ENCODE results near the gene PDE6G. TPM values are rescaled to one million over a fixed set of nuclear protein-coding genes. Genes with fewer than 3 reads are reported as not detected.

Gene PDE6G
- total RNA-seq, 2 donors from 2014 or later = not detected

GRCh38 chr17:81608082-81608481, 48.3 kb downstream of the PDE6G start:
- H3K4me3 ChIP-seq = no peak overlapping the region
- no peak for TF ChIP-seq CTCF (IDR thresholded peaks at IDR 0.05)
- TF ChIP-seq POLR2A (IDR thresholded peaks at IDR 0.05) = no peak
- intact Hi-C loops (cut with DNase I) = no loop called here
- H3K4me1 ChIP-seq = no peaks in the 10 kb centered on the region
- no peak overlapping the region for H3K27ac ChIP-seq
- no peaks in the 10 kb centered on the region for H3K27me3 ChIP-seq
- ATAC-seq (no peak), DNase-seq (no peak)
- H3K9me3 ChIP-seq = no peaks in the 10 kb centered on the region
- 96 to 98% methylated on average over 4 of the region's 4 CpGs for WGBS, 2 donors
- peaks cover 4 to 31% of the 10 kb centered on the region in 2 donors for H3K36me3 ChIP-seq (replicated peaks in 1 of 2; ENCODE audit: insufficient read depth in 1 of 2, low read depth in 2 of 2)

GRCh38 chr17:81607431-81607830, 48.9 kb downstream of the PDE6G start:
- ATAC-seq = no peak
- Histone ChIP-seq H3K36me3 (replicated peaks in 1 of 2; ENCODE audit: insufficient read depth in 1 of 2, low read depth in 2 of 2) (peaks cover 4 to 28% of the 10 kb centered on the region in 2 donors), H3K4me3 (no peak overlapping the region), H3K9me3 (no peaks in the 10 kb centered on the region), H3K27ac (no peak overlapping the region), H3K27me3 (no peaks in the 10 kb centered on the region), H3K4me1 (no peaks in the 10 kb centered on the region)
- 71 to 74% methylated on average over 6 of the region's 6 CpGs for WGBS, 2 donors
- no peak for DNase-seq
- intact Hi-C loops (cut with DNase I) = no loop called here
- TF ChIP-seq POLR2A (IDR thresholded peaks at IDR 0.05) = no peak
- no peak for TF ChIP-seq CTCF (IDR thresholded peaks at IDR 0.05)

GRCh38 chr17:81603846-81604610, 52.3 kb downstream of the PDE6G start:
- TF ChIP-seq CTCF (IDR thresholded peaks at IDR 0.05) (no peak), POLR2A (IDR thresholded peaks at IDR 0.05) (no peak)
- 72 to 75% methylated on average over 10 to 11 of the region's 11 CpGs for WGBS, 2 donors
- ATAC-seq (no peak), DNase-seq (no peak)
- H3K27me3 ChIP-seq = no peaks in the 10 kb centered on the region
- no peak overlapping the region for H3K4me3 ChIP-seq
- no peak overlapping the region for H3K27ac ChIP-seq
- no peaks in the 10 kb centered on the region for H3K4me1 ChIP-seq
- intact Hi-C loops (cut with DNase I) = loop anchor here (5.0 kb wide), 1 partner anchor 357 kb away; no protein-coding TSS in a partner anchor
- H3K9me3 ChIP-seq = no peaks in the 10 kb centered on the region
- peaks cover 4 to 33% of the 10 kb centered on the region in 2 donors for H3K36me3 ChIP-seq (replicated peaks in 1 of 2; ENCODE audit: insufficient read depth in 1 of 2, low read depth in 2 of 2)

- no peak overlapping the region for H3K4me3 ChIP-seq
- ATAC-seq = peak; percentile 92
- no peak overlapping the region for H3K27ac ChIP-seq
- H3K36me3 ChIP-seq (replicated peaks in 1 of 2; ENCODE audit: insufficient read depth in 1 of 2, low read depth in 2 of 2) = peaks cover 0 to 30% of the 10 kb centered on the region in 2 donors
- no peaks in the 10 kb centered on the region for H3K9me3 ChIP-seq
- no peaks in the 10 kb centered on the region for H3K4me1 ChIP-seq
- TF ChIP-seq POLR2A (IDR thresholded peaks at IDR 0.05) (no peak), CTCF (IDR thresholded peaks at IDR 0.05) (peak; percentile 67 to 85 (median 82))
- WGBS, 2 donors = 34 to 38% methylated on average over 9 of the region's 9 CpGs
- intact Hi-C loops (cut with DNase I) = loop anchor here (5.0 kb wide), 1 partner anchor 354 kb away; no protein-coding TSS in a partner anchor
- no peaks in the 10 kb centered on the region for H3K27me3 ChIP-seq
- DNase-seq = peak; percentile 44 to 66 (median 50)
These were observed 54.7 kb downstream of the PDE6G start for GRCh38 chr17:81601525-81602120.

Small RNAs within 50 kb of the gene (microRNA-seq; reads per million reads assigned to microRNA genes)
- 0 to 0.47 reads per million in 2 donors for gene MIR6786 (ENCODE audit: borderline number of aligned reads in 2 of 2, borderline replicate concordance in 2 of 2)

Small RNAs within 50 kb of the gene (small RNA-seq; reads per million reads assigned to genes)
- not detected for gene MIR6786

Other genes starting within 250 kb of the PDE6G start
- gene ACTG1, start 143.7 kb downstream of the PDE6G start, total RNA-seq = 1,000 to 10,000 TPM; 1,634 to 1,790 TPM
- gene FSCN2, start 128.2 kb downstream of the PDE6G start, total RNA-seq = 10 to 100 TPM in 1 of 2 donors, 1 to 10 TPM in 1; 7.0 to 13.5 TPM
- gene FAAP100, start 104.2 kb downstream of the PDE6G start, total RNA-seq = 10 to 100 TPM; 27.8 to 50.4 TPM
- gene NPLOC4, start 19.4 kb downstream of the PDE6G start, total RNA-seq = 10 to 100 TPM; 43.8 to 63.0 TPM
- gene TSPAN10, start 19.3 kb downstream of the PDE6G start, total RNA-seq = 1 to 10 TPM; 1.0 to 5.3 TPM
- gene OXLD1, start 10.1 kb upstream of the PDE6G start, total RNA-seq = 10 to 100 TPM; 18.1 to 23.3 TPM
- gene CCDC137, start 10.2 kb upstream of the PDE6G start, total RNA-seq = 10 to 100 TPM in 1 of 2 donors, 1 to 10 TPM in 1; 6.2 to 21.4 TPM
- 10 to 100 TPM; 22.8 to 47.1 TPM for gene ARL16, start 27.3 kb upstream of the PDE6G start, total RNA-seq
- gene HGS, start 27.5 kb upstream of the PDE6G start, total RNA-seq = 10 to 100 TPM; 60.7 to 66.9 TPM
- gene MRPL12, start 46.8 kb upstream of the PDE6G start, total RNA-seq = 10 to 100 TPM; 17.1 to 45.8 TPM
- gene SLC25A10, start 55.7 kb upstream of the PDE6G start, total RNA-seq = 10 to 100 TPM; 15.8 to 18.9 TPM
- gene GCGR, start 147.6 kb upstream of the PDE6G start, total RNA-seq = 1 to 10 TPM in 1 of 2 donors, under 1 TPM in 1; 0.52 to 5.3 TPM
- 10 to 100 TPM; 46.1 to 65.6 TPM for gene MCRIP1, start 176.7 kb upstream of the PDE6G start, total RNA-seq
- not detected for gene PPP1R27, start 178.5 kb upstream of the PDE6G start, total RNA-seq
- gene P4HB, start 204.0 kb upstream of the PDE6G start, total RNA-seq = 1,000 to 10,000 TPM; 1,462 to 4,394 TPM
- 100 to 1,000 TPM; 109 to 141 TPM for gene ARHGDIA, start 214.8 kb upstream of the PDE6G start, total RNA-seq
- gene ALYREF, start 235.0 kb upstream of the PDE6G start, total RNA-seq = 10 to 100 TPM; 17.1 to 72.2 TPM
- gene ANAPC11, start 235.2 kb upstream of the PDE6G start, total RNA-seq = 100 to 1,000 TPM in 1 of 2 donors, 10 to 100 TPM in 1; 58.1 to 111 TPM
- 1 to 10 TPM in 1 of 2 donors, under 1 TPM in 1; 0.66 to 1.8 TPM for gene NPB, start 245.7 kb upstream of the PDE6G start, total RNA-seq

Measured in body of pancreas (tissue), 4 donors.